GM19467 (cell line): ENCODE measurements around the gene IFI27.

Source experiments
- ATAC-seq: cut with Tn5 transposase; IDR thresholded peaks from one replicate; pipeline ENCODE4 v1.9.1; 2021; ENCODE audit warnings: mild to moderate bottlenecking, moderate library complexity; ENCODE audit not compliant: unreplicated experiment

Gene IFI27

GRCh38 chr14:94102768-94103482 is 7.6 kb upstream of the IFI27 start:
- ATAC-seq: no peak

DNA sequence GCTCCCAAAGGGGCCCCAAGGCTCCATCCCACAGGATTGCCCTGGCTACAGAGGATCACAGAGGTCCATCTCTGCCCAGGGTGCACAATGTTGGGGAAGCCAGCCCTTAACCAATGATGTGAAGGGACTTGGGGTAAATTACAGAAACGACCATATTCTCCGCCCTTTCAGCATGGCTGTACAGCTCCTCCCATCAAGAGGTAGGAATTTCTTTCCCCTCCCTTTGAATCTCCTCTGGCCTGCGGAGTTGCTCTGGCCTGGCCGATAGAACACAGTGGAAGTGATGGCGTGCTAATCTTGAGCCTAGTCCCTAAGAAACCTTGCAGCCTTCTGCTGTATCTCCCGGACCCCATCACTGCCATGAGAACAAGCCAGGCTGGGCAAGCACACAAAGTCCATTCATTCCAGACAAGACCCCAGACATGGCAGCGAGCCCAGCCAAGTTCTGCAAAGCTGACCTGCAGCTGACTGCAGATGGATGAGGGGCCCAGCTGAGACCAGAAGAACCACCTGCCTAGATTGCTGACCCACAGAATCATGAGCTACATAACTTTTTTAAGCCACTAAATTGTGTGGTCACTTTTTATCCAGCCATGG is 6.9 kb upstream of the IFI27 start:
- no peak for ATAC-seq

DNA sequence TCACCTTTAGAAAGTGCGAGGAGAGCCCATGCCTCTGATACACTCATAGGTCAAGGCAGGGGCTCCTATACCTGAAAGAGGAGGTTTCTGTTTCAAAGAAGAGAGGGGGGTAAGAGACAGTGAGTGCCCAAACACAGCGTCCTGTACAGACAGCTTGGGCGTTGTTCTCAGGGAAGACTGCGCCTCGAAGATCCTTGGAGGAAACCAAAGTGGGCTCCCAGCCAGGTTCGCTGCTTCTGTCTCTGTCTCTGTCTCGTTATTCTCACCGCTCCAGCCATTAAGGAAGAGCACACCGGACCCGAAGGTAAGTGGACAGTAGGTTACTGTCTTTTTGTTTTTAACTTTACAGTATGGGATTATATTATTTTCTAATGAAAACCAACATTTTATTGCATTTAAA is 5.8 kb upstream of the IFI27 start:
- no peak for ATAC-seq

DNA sequence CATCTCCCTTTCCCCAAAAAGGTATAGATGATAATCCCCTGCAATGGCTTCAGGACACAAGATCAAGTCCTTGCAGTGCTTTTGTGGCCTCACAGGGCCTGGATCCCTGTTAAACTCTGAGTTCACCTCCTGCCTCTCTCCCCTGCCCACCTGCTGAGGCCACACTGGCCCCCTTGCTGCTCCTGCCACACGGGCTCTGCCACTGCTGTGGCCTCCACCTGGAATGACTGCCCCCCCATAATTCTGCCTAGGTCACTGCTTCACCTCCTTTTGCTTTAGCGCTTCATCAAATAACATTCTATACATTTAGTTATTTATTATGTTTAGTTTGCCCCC is 653 bp upstream of the IFI27 start:
- no peak for ATAC-seq

- ATAC-seq: no peak
Observed at GRCh38 chr14:94111276-94112095, 950 bp downstream of the IFI27 start.

GRCh38 chr14:94112513-94113063 is 2.1 kb downstream of the IFI27 start:
- no peak for ATAC-seq

DNA sequence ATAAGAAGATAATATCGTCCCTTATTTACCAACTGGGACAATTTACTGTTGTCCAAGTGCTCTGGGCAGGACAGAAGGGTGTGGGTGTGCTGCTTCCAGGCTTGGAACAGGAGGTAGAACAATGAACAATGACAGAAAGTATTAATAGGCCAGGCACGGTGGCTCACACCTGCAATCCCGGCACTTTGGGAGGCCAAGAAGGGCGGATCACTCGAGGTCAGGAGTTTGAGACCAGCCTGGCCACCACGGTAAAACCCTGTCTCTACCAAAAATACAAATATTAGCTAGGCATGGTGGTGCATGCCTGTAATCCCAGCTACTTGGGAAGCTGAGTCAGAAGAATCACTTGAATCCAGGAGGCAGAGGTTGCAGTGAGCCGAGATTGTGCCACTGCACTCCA is 2.5 kb downstream of the IFI27 start:
- no peak for ATAC-seq

- ATAC-seq: no peak
Observed at GRCh38 chr14:94113490-94113889, 3.0 kb downstream of the IFI27 start.

DNA sequence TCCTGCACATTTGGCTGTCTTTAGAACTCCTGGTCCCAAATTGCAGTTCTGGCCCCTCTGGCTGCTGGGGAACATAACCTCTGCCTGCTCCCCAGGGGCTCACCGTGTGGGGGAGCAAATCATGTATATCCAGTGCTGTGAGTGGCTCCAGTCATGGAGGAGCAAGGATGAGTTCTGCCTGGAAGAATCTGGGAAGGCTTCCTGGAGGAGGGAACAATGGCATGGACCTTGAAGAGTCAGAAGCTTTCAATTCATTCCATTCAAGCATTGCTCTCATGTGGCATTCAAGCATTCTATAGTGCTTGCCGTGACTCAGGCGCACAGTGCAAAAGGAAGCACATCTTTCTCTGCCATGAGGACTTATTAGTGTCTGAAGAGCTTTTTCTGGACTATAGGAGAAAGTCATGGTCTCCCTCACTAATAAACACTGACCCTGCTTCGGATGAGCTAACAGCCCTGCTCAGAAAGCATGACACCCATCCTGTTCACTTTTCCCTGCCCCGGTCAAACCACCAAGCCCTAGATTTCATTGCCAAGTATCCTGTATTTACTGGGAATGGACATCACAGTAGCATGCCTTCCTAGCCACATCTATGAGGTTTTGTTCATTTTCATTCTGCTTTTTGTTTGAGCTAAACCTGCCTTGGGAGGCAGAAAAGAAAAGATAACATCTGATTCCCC is 3.5 kb downstream of the IFI27 start:
- ATAC-seq: no peak

GRCh38 chr14:94114589-94115057 is 4.1 kb downstream of the IFI27 start:
- ATAC-seq: no peak

DNA sequence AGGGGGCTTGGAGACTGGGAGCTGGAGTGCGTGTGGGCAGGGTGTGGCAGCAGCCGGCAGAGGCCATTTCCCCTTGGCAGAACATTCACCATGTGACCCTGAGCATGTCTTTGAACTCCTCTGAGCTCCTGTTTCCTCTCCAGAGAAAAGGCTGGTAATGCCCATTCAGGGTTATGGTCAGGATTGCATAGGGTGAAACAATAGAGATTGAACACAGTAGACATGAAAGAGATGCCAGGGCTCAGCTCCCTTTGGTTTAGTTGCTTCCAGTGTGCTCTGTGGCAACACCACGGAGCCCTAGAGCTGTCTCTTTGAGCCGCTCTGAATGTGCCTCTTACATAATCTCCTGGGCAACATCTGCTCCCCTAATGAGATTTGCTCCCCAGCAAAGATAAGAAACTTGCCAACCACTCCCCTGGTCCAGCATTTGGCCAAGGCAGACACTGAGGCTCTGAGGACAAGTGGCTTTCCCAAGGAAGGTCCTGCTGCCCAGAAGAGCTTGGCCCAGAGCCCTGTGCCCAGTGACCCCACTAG is 4.6 kb downstream of the IFI27 start:
- no peak for ATAC-seq

GRCh38 chr14:94115631-94116030 is 5.1 kb downstream of the IFI27 start:
- ATAC-seq: no peak

- no peak for ATAC-seq
Observed at GRCh38 chr14:94116701-94117100, 6.2 kb downstream of the IFI27 start.

GRCh38 chr14:94117856-94118255 is 7.3 kb downstream of the IFI27 start:
- no peak for ATAC-seq

GRCh38 chr14:94119071-94119470 is 8.5 kb downstream of the IFI27 start:
- ATAC-seq: no peak

DNA sequence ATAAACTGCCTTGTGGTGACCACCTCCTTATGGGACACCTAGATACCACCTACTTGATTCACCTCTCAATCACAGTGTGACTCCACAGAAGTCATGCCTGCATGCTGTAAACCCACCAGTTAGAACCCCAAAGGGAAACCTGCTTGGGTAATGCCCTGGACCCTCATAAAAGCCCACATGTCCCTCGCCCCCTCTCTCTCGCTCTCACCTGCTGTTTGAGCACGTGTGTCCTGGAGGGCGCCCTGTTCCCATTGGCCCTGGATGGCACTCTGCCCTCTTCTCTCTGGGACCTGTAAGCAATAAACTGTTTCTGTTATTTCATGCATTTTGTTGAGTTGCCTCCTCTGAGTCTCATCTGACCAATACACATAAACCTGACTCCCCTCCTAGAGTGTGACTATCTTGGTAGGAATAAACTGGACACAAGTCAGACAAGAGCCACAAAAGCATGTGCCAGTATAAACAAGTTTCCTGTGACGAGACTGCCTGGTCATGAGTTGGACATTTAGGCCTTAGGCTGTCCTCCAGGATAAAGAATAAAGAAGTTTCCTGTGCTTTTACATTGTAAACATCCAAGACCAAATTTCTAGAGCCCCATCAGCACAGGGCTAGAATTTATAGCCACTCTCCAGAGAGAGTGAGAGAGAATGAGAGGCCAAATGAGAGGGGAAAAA is 10.3 kb downstream of the IFI27 start:
- ATAC-seq: no peak

GRCh38 chr14:94121485-94121884 is 10.9 kb downstream of the IFI27 start:
- no peak for ATAC-seq

DNA sequence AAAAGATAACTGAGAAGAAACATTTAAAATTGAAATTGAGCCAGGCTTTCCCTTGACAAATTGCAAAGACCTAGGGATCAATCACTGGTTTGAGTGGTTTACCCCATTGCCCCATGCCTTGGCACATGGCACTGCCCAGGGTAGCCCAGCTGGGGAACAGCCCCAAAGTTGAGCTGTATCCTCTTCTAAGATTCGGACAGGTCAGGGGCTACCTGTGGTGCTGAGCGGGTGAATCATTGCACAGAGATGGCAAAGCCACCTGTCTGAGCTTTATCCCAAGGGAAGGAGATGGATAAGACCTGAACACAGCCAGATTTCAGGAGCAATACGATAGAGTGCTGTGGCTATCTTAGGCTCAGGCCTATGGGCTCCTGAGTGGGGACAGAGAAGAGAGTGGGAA is 11.9 kb downstream of the IFI27 start:
- no peak for ATAC-seq

DNA sequence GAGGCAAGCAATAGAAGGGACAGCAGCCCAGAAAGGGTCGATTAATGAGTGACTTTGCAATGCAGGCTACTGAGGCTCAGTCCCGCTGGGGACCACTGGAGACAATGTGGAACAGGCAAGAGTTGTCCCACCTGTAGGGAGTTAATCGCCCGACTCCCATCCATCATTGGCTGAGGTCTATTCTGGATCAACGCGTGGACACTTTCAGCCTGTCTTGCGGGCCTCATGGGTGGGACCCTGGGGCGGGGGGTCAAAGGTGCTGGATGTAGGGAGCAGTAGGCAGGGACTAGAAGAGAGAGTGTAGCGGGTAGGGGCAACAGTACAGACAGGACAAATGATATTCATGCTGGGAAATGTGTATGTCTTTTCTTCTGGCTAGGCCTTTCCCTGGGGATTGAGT is 12.8 kb downstream of the IFI27 start:
- ATAC-seq: no peak

GRCh38 chr14:94123868-94124267 is 13.3 kb downstream of the IFI27 start:
- no peak for ATAC-seq
